WI38 (cell line): ENCODE results near the gene SMYD1.

ENCODE experiments used
- H3K4me3 ChIP-seq: 2 replicates; pipeline ENCODE4 v1.5.1; 2011; ENCODE audit warnings: low read depth, mild to moderate bottlenecking, control low read depth, low read length
- TF ChIP-seq, protein P1 (sequence below): IDR thresholded peaks from 2 replicates; pipeline ENCODE4 v1.5.1; 2012; ENCODE audit warnings: low read depth, mild to moderate bottlenecking, control low read depth, low read length

SMYD1 gene

DNA sequence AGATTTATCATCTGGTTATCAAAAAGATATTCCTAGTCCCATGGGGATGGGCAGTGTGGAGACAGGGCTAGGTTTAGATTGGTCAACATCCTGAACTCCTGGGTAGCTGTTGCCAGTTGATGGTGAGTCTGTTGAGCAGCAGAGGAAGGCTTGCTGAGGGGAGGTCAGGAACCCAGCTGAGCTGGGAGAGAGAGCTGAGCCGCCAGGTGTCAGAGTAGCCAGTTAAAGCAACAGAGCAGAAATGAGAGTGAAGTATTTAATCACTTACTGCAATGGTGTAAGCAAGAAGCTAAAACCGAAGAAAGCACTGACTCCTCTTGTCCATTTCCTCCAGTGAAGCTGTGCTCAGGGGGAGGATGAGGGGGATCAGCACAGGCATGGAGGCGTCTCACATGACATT, 29.6 kb downstream of the SMYD1 start:
- TF ChIP-seq, protein P1, sequence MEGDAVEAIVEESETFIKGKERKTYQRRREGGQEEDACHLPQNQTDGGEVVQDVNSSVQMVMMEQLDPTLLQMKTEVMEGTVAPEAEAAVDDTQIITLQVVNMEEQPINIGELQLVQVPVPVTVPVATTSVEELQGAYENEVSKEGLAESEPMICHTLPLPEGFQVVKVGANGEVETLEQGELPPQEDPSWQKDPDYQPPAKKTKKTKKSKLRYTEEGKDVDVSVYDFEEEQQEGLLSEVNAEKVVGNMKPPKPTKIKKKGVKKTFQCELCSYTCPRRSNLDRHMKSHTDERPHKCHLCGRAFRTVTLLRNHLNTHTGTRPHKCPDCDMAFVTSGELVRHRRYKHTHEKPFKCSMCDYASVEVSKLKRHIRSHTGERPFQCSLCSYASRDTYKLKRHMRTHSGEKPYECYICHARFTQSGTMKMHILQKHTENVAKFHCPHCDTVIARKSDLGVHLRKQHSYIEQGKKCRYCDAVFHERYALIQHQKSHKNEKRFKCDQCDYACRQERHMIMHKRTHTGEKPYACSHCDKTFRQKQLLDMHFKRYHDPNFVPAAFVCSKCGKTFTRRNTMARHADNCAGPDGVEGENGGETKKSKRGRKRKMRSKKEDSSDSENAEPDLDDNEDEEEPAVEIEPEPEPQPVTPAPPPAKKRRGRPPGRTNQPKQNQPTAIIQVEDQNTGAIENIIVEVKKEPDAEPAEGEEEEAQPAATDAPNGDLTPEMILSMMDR, result no peak
- H3K4me3 ChIP-seq, result no peak overlapping the region

DNA sequence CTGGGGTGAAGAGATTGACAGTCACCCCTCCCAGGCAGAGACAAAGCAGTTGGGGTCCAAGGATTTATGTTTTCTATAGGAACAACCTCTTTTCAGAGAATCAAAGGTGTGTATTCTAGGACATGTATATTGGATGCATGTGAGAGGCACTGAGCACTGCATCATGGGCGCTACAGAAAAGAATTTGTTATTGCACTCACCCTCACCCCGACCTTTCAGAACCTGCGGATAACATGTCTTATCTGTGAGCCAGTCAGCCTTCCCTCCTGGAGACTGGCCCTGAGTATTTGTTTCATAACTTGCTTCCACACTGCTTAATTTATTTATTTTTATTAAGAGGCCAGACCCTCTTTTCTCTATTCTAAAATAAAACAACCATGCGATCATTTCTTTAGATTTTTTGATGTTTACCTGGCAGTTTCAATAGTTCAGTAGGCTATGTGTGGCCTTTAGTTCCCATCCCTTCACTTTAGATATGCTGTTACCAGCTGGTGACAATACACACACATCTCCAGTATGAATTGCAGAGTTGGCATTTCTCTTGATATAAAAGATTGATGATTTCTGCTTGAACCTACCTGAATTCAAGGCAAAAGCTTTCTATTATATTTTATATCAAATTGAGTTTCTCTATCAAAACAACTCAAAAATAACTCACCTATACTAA, 30.4 kb downstream of the SMYD1 start:
- TF ChIP-seq, protein P1, result no peak
- H3K4me3 ChIP-seq, result no peak overlapping the region

DNA sequence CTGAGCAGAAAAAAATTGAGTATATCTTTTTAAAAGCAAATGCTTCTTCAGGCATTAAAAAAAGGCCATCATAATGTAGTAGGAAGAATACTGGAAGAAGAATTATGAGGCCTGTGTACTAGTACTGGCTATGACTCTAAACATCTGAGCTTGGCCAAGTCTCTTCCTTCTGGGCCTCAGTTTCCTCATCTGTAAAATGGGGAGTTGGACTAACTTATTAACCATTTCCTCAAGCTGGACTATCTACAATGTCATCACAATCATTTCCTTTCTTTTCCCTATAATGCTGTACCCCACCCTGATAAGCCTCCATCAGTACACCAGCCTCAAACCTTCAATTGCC, 30.9 kb downstream of the SMYD1 start:
- H3K4me3 ChIP-seq, result no peak overlapping the region
- TF ChIP-seq, protein P1, result no peak

DNA sequence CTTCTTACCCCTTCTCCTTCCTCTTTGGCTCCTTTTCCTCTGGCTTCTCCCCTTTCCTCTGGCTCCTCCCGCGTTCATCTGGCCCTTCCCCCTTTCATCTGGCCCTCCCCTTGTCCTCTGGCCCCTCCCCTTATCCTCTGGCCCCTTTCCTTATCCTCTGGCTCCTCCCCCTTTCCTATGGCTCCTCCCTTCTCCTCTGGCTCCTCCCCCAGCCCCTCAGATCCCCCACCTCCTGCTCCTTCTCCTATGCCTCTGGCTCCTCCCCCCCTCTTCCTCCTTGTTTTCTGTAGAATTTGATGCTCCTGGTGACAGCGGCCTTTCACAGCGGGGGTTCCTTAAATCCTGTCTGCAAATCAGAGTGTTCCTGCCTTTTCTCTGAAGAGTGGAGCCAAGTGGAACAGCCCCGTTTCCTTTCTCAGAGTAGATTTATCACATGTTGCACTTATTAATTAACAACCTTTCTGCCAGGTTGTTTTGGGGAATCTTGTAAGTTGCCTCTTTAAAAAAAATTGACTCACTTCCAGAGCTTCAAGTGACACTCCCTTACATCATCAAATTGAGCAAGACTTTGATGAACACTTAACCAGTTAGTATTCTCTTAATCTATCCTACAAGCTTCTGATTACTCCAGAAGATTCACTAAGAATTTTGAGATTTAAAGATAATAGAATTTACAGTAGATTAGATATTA, 32.3 kb downstream of the SMYD1 start:
- TF ChIP-seq, protein P1, result no peak
- no peak overlapping the region for H3K4me3 ChIP-seq

DNA sequence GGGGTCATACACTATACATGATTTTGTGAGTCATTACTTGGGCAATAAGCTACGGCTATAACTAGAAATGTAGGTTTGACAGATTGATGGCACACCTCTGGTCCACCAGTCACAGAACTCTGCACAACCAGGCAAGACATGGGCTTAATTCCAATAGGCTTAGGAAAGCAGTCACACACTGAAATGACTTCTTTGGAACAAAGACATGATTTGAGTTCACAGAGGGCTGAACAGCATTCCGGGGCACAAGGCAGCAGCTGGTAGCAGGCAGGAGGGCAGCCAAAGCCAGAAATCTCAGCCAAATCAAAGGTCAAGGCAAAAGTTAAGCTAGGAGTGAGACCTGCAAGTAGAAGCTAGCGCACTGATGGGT, 32.8 kb downstream of the SMYD1 start:
- TF ChIP-seq, protein P1, result no peak
- H3K4me3 ChIP-seq, result no peak overlapping the region

DNA sequence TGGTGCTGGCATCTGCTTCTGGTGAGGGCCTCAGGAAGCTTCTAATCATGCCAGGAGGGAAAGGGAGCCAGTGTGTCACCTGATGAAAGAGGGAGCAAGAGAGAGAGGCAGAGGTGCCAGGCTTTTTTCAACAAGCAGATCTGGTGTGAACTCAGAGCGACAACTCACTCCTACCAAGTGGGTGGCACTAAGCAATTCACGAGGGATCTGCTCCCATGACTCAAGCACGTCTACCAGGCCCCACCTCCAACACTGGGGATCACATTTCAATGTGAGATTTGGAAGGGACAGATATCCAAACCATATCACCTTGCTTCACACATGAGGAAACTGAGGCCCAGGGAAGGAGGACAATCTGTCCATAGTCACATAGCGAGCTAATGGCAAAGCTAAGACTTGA, 41.2 kb downstream of the SMYD1 start:
- TF ChIP-seq, protein P1, result no peak
- no peak overlapping the region for H3K4me3 ChIP-seq

DNA sequence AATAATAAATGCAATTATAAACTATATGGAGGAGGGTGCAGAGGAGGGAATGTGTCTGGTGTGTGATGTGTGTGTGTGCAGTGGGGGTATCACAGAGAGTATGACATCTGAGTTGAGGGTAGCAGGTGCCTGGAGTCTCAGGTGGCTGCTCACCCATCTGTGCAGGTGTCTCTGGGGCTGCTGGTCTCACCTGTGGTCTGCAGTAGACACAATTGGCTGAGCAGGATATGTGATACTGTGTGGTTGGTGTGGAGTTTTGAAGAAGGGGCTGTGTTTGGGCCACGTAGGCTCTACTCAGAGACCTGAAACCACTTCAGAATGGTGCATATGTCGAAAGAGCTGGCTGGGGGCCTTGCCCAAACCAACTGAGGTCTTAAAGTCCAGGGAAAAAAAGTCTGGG, 43.2 kb downstream of the SMYD1 start:
- no peak overlapping the region for H3K4me3 ChIP-seq
- TF ChIP-seq, protein P1, result no peak
